Measurements from ENCODE around the gene ROCK2.

Gene ROCK2

DNA sequence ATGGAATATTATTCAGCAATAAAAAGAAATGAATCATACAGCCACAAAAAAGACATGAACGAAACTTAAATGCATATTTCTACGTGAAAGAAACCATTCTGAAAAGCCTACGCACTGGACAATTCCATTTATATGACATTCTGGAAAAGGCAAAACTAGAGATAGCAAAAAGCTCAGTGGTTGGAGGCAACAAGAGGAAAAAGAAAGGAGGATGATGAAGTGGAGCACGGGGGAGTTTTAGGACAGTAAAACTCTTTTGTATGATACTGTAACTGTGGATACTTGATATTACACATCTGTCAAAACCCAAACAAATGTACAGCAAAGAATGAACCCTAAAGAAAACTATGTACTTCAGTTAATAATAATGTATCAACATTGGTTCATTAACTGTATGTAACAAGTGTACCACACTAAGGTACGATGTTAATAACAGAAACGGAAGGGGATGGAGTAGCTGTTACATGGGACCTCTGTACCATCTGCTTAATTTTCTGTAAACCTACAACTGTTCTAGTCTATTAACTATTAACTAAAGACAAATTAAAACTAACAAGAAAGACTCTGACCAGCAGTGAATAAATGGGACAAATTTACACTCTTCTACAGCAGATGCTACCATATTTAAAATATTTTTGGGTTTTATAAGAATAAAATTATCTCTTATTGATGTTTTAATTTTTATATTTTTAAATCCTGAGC lies 31.5 kb downstream of the ROCK2 start:
- H3K4me1 ChIP-seq (ENCODE audit: insufficient read depth, low read length, poor library complexity, severe bottlenecking): peaks cover 16% of the 10 kb centered on the region
- H4K20me1 ChIP-seq (ENCODE audit: insufficient read depth, low read length, poor library complexity, severe bottlenecking): peaks cover 82% of the 10 kb centered on the region
- no peaks in the 10 kb centered on the region for H3K36me3 ChIP-seq (ENCODE audit: insufficient read depth, low read length)
- H3K79me2 ChIP-seq (ENCODE audit: insufficient read depth, low read length): peaks cover 91% of the 10 kb centered on the region
- TF ChIP-seq, protein P1, sequence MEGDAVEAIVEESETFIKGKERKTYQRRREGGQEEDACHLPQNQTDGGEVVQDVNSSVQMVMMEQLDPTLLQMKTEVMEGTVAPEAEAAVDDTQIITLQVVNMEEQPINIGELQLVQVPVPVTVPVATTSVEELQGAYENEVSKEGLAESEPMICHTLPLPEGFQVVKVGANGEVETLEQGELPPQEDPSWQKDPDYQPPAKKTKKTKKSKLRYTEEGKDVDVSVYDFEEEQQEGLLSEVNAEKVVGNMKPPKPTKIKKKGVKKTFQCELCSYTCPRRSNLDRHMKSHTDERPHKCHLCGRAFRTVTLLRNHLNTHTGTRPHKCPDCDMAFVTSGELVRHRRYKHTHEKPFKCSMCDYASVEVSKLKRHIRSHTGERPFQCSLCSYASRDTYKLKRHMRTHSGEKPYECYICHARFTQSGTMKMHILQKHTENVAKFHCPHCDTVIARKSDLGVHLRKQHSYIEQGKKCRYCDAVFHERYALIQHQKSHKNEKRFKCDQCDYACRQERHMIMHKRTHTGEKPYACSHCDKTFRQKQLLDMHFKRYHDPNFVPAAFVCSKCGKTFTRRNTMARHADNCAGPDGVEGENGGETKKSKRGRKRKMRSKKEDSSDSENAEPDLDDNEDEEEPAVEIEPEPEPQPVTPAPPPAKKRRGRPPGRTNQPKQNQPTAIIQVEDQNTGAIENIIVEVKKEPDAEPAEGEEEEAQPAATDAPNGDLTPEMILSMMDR (conservative IDR thresholded peaks at IDR 0.05; ENCODE audit: low read length): no peak
- no peak for TF ChIP-seq EZH2phosphoT487 (IDR thresholded peaks at IDR 0.05; ENCODE audit: borderline replicate concordance)
- H3K9ac ChIP-seq (ENCODE audit: low read depth, low read length, poor library complexity, severe bottlenecking): no peak overlapping the region
- peaks cover 9% of the 10 kb centered on the region; the same call in 1 of the 2 replicates for H3F3A ChIP-seq (ENCODE audit: low read depth)
- no peak overlapping the region for H3K4me3 ChIP-seq (ENCODE audit: low read length, poor library complexity, severe bottlenecking)
- H3K9me3 ChIP-seq (ENCODE audit: insufficient read depth, low read depth, low read length): no peaks in the 10 kb centered on the region
- no peaks in the 10 kb centered on the region for H3K27me3 ChIP-seq (ENCODE audit: insufficient read depth, low read length, poor library complexity, severe bottlenecking)
- no peaks in the 10 kb centered on the region for H3K9me2 ChIP-seq (replicated peaks; ENCODE audit: low read depth, low read length)
- no peak overlapping the region for H3K4me2 ChIP-seq (ENCODE audit: low read depth, low read length, poor library complexity, severe bottlenecking)
- no peak overlapping the region for H2AFZ ChIP-seq (ENCODE audit: low read length)

DNA sequence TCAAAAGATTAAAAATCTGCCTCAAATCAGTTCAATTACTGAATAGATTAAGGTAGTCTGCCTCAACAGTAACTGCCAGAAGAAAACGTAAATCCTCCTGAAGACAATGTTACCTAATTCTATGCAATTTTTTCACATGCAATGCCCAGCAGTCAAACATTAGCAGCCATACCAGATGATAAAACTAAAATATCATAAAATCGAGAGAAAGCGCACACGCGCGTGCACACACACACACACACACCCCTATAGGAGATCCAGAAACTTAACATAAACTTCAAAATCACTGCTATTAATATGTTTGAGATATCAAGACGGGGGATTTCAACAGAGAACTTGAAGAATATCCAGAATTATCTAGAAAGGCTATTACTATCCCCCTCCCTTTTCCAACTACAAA lies 32.9 kb downstream of the ROCK2 start:
- 0 out of 2 replicates have a peak, but pooled peaks cover 2% of the 10 kb centered on the region for H3F3A ChIP-seq (ENCODE audit: low read depth)
- H3K9me3 ChIP-seq (ENCODE audit: insufficient read depth, low read depth, low read length): no peaks in the 10 kb centered on the region
- no peaks in the 10 kb centered on the region for H3K27me3 ChIP-seq (ENCODE audit: insufficient read depth, low read length, poor library complexity, severe bottlenecking)
- no peak overlapping the region for H3K4me2 ChIP-seq (ENCODE audit: low read depth, low read length, poor library complexity, severe bottlenecking)
- H2AFZ ChIP-seq (ENCODE audit: low read length): no peak overlapping the region
- H3K9ac ChIP-seq (ENCODE audit: low read depth, low read length, poor library complexity, severe bottlenecking): no peak overlapping the region
- H3K36me3 ChIP-seq (ENCODE audit: insufficient read depth, low read length): no peaks in the 10 kb centered on the region
- peaks cover 84% of the 10 kb centered on the region for H4K20me1 ChIP-seq (ENCODE audit: insufficient read depth, low read length, poor library complexity, severe bottlenecking)
- peaks cover 9% of the 10 kb centered on the region for H3K4me1 ChIP-seq (ENCODE audit: insufficient read depth, low read length, poor library complexity, severe bottlenecking)
- H3K4me3 ChIP-seq (ENCODE audit: low read length, poor library complexity, severe bottlenecking): no peak overlapping the region
- H3K79me2 ChIP-seq (ENCODE audit: insufficient read depth, low read length): peaks cover 97% of the 10 kb centered on the region
- no peaks in the 10 kb centered on the region for H3K9me2 ChIP-seq (replicated peaks; ENCODE audit: low read depth, low read length)
- TF ChIP-seq, protein P1 (conservative IDR thresholded peaks at IDR 0.05; ENCODE audit: low read length): no peak
- TF ChIP-seq EZH2phosphoT487 (IDR thresholded peaks at IDR 0.05; ENCODE audit: borderline replicate concordance): no peak

DNA sequence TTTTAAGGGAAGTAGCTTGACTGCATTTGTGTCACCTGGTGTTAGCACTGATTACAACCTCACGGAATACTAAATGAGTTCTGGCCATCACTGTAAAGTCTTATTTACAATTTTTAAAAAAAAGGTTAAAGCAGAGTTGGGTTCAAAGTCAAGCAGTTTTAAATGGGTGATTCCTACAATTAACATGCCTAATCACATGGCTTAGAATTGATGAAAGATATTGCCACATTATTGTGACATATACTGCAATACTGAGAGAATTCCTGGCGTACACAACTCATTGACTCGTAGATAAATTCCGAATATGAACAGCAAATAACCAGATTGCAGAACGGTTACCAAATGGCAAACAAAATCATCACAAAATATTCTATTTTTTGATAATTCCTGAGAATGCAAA lies 34.2 kb downstream of the ROCK2 start:
- TF ChIP-seq, protein P1 (conservative IDR thresholded peaks at IDR 0.05; ENCODE audit: low read length): no peak
- TF ChIP-seq EZH2phosphoT487 (IDR thresholded peaks at IDR 0.05; ENCODE audit: borderline replicate concordance): no peak
- H3K79me2 ChIP-seq (ENCODE audit: insufficient read depth, low read length): peaks cover 98% of the 10 kb centered on the region
- no peak overlapping the region for H2AFZ ChIP-seq (ENCODE audit: low read length)
- H4K20me1 ChIP-seq (ENCODE audit: insufficient read depth, low read length, poor library complexity, severe bottlenecking): peaks cover 85% of the 10 kb centered on the region
- H3K27me3 ChIP-seq (ENCODE audit: insufficient read depth, low read length, poor library complexity, severe bottlenecking): no peaks in the 10 kb centered on the region
- H3K9me2 ChIP-seq (replicated peaks; ENCODE audit: low read depth, low read length): no peaks in the 10 kb centered on the region
- H3K4me1 ChIP-seq (ENCODE audit: insufficient read depth, low read length, poor library complexity, severe bottlenecking): peaks cover 21% of the 10 kb centered on the region
- no peak overlapping the region for H3K4me3 ChIP-seq (ENCODE audit: low read length, poor library complexity, severe bottlenecking)
- no peak overlapping the region for H3K9ac ChIP-seq (ENCODE audit: low read depth, low read length, poor library complexity, severe bottlenecking)
- no peaks in the 10 kb centered on the region for H3K9me3 ChIP-seq (ENCODE audit: insufficient read depth, low read depth, low read length)
- no peak overlapping the region for H3K4me2 ChIP-seq (ENCODE audit: low read depth, low read length, poor library complexity, severe bottlenecking)
- peaks cover 2% of the 10 kb centered on the region; the same call in 1 of the 2 replicates for H3F3A ChIP-seq (ENCODE audit: low read depth)
- H3K36me3 ChIP-seq (ENCODE audit: insufficient read depth, low read length): no peaks in the 10 kb centered on the region

Measured in Loucy (cell line).